Measurements from ENCODE around the gene C1QTNF9. TPM values are rescaled to one million over a fixed set of nuclear protein-coding genes. Genes with fewer than 3 reads are reported as not detected.
"Not testable (repeated sequence)": the region's sequence is repeated elsewhere in the genome, so short reads cannot be mapped to it uniquely, and the experiment has no call there.

The C1QTNF9 gene
- total RNA-seq, 3 donors from 2014 or later, result not detected

DNA sequence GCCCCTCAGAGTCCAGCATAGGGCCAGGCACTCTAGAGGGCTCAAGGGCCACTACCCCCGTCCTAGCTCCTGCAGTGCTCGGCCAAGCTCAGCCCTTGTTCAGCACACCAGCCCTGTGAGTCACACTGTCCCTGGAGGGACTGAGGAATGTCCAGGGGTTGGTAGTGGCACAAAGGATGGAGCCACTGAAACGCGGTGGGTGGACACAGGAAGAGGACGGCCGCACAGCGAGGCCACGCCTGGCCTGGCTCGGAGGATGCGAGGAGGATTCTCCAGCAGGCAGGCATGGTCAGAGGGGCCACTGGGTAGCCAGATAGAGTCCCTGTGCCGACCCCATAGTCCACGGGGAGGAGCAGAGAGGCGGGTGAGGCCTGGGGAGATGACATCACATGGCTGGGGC lies 45.7 kb downstream of the C1QTNF9 start:
- Mint-ChIP-seq H3K4me1 (ENCODE audit: low read depth) (no peaks in the 10 kb centered on the region), H3K27me3 (ENCODE audit: low read depth) (no peaks in the 10 kb centered on the region), H3K4me3 (no peak overlapping the region), H3K36me3 (ENCODE audit: insufficient read depth) (no peaks in the 10 kb centered on the region), H3K9me3 (no peaks in the 10 kb centered on the region)
- no peak for ATAC-seq
- DNase-seq, result no peak

DNA sequence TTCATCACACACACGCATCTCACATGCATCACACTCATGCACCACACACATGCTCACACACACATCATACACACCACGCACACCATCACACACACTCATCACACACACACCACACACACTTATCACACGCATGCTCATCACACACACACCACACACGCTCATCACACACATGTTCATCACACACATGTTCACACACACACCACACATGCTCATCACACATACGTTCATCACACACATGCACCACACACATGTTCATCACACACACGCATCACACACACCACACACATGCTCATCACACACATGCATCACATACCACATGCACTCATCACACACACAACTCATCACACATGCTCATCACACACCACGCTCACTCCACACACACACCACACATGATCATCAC lies 46.9 kb downstream of the C1QTNF9 start:
- no peak for ATAC-seq
- Mint-ChIP-seq H3K4me3 (no peak overlapping the region), H3K36me3 (ENCODE audit: insufficient read depth) (no peaks in the 10 kb centered on the region), H3K27me3 (ENCODE audit: low read depth) (no peaks in the 10 kb centered on the region), H3K4me1 (ENCODE audit: low read depth) (no peaks in the 10 kb centered on the region), H3K9me3 (no peaks in the 10 kb centered on the region)
- no peak for DNase-seq

DNA sequence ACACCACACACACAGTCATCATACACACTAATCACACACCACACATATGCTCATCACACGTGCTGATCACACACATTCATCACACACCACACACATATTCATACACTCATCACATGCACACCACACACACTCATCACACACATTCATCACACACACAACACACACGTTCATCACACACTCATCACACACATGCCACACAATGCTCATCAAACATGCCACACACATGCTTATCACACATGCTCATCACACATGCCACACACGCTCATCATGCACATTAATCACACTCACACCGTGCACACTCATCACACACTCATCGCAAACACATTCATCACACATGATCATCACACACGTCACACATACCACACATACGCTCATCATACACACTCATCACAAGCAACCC lies 47.5 kb downstream of the C1QTNF9 start:
- H3K4me3 Mint-ChIP-seq, result no peak overlapping the region
- no peaks in the 10 kb centered on the region for H3K27me3 Mint-ChIP-seq (ENCODE audit: low read depth)
- no peaks in the 10 kb centered on the region for H3K36me3 Mint-ChIP-seq (ENCODE audit: insufficient read depth)
- no peak for DNase-seq
- ATAC-seq, result no peak
- H3K9me3 Mint-ChIP-seq, result no peaks in the 10 kb centered on the region
- H3K4me1 Mint-ChIP-seq (ENCODE audit: low read depth), result no peaks in the 10 kb centered on the region

DNA sequence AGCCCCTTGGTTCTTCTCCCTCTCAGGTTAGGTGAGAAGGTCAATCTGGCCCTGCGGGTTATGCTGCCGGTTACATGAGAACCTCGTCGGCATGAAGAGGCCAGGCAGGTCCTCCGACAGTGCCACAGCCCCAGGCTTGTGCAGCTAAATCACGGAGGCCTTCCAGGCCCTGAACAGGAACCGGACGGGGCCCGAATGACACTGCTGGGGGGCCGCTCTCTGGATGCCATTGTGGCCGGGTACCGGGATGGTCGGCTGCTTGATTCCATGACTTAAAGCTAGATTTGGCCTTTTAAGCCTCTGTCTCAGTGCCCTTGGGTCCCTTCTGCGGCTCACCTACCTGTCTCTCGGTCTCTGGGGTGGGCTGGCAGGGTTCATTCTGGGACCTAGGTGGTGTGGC lies 48.4 kb downstream of the C1QTNF9 start:
- Mint-ChIP-seq H3K36me3 (ENCODE audit: insufficient read depth) (no peaks in the 10 kb centered on the region), H3K27me3 (ENCODE audit: low read depth) (no peaks in the 10 kb centered on the region), H3K4me3 (no peak overlapping the region), H3K9me3 (no peaks in the 10 kb centered on the region), H3K4me1 (ENCODE audit: low read depth) (no peaks in the 10 kb centered on the region)
- ATAC-seq (no peak), DNase-seq (no peak)

DNA sequence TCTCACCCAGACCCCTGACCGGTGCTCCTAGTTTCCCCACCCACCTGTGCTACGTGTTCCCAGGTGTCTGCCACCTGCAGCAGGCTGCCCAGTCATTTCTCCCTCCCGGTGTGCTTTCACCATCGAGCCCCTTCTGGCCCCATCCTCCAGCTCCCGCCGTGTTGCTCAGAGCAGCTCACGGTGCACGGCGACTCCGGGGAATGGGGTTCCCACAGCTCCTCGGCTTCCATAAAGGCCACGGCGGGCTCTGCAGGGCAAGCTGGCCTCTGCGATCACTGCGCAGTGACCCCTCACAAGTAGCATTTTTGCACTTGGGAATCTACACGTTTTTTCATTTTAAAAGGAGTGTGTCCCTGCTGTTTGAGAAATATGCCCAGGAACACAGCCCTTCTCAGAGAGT lies 49.5 kb downstream of the C1QTNF9 start:
- DNase-seq; H3K36me3 Mint-ChIP-seq (ENCODE audit: insufficient read depth); H3K4me1 Mint-ChIP-seq (ENCODE audit: low read depth); H3K4me3 Mint-ChIP-seq; ATAC-seq; H3K27me3 Mint-ChIP-seq (ENCODE audit: low read depth); H3K9me3 Mint-ChIP-seq: not testable (repeated sequence)

DNA sequence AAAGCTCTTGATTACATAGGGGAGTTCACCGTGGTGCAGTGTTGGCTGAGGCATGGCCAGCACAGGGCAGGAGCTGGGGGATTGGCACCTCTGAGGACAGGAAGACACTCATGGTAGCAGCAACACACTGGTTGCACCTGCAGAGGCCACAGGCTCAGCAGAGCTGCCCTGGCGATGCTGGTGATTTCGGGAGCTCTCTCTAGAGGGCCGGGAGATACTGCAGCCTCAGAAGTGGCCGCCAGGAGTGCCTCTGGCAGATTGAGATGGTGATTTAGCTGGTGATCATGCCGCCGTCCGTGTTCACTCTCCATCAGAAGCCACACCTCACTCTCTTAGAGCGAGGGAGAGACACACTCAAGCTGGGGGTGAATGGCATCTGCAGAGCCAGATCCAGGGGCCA lies 49.9 kb downstream of the C1QTNF9 start:
- H3K4me3 Mint-ChIP-seq; H3K36me3 Mint-ChIP-seq (ENCODE audit: insufficient read depth); H3K4me1 Mint-ChIP-seq (ENCODE audit: low read depth); H3K9me3 Mint-ChIP-seq; ATAC-seq; H3K27me3 Mint-ChIP-seq (ENCODE audit: low read depth); DNase-seq: not testable (repeated sequence)

DNA sequence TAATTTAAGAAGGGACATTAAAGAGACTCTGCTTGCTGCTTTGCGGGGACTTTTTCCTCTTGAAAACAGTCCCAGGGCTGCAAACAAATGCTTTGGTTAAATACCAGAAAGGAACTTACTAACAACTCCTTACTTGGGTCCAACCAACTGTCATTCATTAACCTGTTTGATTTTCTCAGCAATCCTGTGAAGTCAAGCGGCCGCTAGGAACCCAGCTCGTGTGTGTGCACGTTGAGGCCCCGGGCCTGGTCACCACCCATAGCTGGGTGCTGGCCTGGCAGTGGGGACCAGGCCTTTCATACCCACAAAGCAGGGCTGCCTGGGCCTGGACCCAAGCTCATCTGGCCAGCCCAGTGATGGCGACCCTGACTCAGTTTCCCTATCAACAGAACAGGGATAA lies 50.7 kb downstream of the C1QTNF9 start:
- Mint-ChIP-seq H3K9me3 (no peaks in the 10 kb centered on the region), H3K27me3 (ENCODE audit: low read depth) (no peaks in the 10 kb centered on the region), H3K4me3 (no peak overlapping the region)

DNA sequence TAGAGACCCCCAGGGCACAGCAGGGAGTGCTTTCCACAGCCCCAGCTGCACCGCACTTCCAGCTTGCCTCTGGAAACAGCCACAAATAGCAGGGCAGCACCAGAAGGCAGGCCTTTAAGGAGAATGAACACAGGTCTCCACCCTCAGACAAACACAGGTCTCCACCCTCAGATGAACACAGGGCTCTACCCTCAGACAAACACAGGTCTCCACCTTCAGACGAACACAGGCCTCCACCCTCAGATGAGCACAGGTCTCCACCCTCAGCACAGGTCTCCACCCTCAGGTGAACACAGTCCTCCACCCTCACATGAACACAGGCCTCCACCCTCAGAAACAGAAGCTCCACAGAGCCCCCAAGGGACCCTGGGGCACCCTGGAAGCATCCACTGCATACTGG lies 51.7 kb downstream of the C1QTNF9 start:
- Mint-ChIP-seq H3K4me1 (ENCODE audit: low read depth) (no peaks in the 10 kb centered on the region), H3K9me3 (no peaks in the 10 kb centered on the region), H3K27me3 (ENCODE audit: low read depth) (no peaks in the 10 kb centered on the region), H3K36me3 (ENCODE audit: insufficient read depth) (no peaks in the 10 kb centered on the region), H3K4me3 (no peak overlapping the region)
- no peak for ATAC-seq
- DNase-seq, result no peak

More for the DNA sequence above, 50.7 kb downstream of the C1QTNF9 start:
- Mint-ChIP-seq H3K36me3 (ENCODE audit: insufficient read depth) (no peaks in the 10 kb centered on the region), H3K4me1 (ENCODE audit: low read depth) (no peaks in the 10 kb centered on the region)
- DNase-seq, result no peak
- no peak for ATAC-seq

DNA sequence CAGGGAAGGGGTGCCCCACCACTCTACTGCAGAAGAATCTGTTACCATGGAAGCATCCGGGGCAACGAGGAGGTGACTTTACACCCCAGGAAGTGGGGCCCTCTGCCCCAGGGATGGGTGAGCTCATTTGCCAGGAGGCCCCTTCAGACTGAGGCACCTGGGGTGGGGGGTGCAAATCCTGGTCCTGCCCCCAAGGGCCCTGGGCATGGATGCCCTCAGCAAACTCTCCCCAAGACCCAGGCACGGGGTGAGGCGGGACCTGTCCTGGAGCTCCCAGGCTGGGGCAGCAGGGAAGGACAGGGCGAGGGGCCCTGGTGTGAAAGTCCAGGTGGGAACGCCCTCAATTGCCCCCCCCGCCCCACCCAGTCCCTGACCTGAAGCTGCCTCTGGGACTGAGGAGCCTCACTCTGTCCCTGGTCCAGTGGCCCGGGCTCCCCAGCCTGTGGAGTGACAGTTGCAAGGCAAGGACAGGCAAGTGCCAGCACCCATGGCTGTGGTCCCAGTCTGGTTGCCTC lies 52.5 kb downstream of the C1QTNF9 start:
- no peaks in the 10 kb centered on the region for H3K4me1 Mint-ChIP-seq (ENCODE audit: low read depth)
- DNase-seq (no peak), ATAC-seq (no peak)
- no peaks in the 10 kb centered on the region for H3K9me3 Mint-ChIP-seq
- H3K4me3 Mint-ChIP-seq, result no peak overlapping the region
- no peaks in the 10 kb centered on the region for H3K27me3 Mint-ChIP-seq (ENCODE audit: low read depth)
- no peaks in the 10 kb centered on the region for H3K36me3 Mint-ChIP-seq (ENCODE audit: insufficient read depth)

DNA sequence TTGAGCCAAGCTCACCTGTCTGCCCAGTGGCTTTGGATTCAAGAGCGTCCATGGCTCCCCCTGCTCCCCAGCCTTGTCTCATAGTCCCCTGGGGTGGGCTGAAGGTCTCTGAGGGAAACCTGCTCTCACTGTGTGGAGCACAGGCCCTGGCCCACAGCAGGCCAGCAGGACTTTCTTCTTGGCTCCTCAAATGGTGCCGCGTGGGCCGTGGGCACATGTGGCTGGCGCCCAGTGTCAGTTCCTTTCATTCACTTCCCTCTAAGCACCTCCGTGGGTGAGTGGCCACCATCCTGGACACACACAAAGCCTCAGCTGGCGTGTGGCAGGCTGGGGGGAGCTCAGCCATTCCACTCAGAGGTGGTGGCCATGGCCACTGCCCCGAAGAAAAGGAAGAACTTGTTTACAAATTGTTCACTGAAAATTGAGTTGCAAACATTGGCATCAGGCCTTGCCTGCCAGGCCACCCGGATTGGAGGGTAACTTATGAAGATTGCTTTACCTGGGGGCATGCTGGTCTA lies 53.1 kb downstream of the C1QTNF9 start:
- no peaks in the 10 kb centered on the region for H3K36me3 Mint-ChIP-seq (ENCODE audit: insufficient read depth)
- no peaks in the 10 kb centered on the region for H3K4me1 Mint-ChIP-seq (ENCODE audit: low read depth)
- ATAC-seq (no peak), DNase-seq (no peak)
- peaks cover under 1% of the 10 kb centered on the region for H3K27me3 Mint-ChIP-seq (ENCODE audit: low read depth)
- no peak overlapping the region for H3K4me3 Mint-ChIP-seq
- H3K9me3 Mint-ChIP-seq, result no peaks in the 10 kb centered on the region

DNA sequence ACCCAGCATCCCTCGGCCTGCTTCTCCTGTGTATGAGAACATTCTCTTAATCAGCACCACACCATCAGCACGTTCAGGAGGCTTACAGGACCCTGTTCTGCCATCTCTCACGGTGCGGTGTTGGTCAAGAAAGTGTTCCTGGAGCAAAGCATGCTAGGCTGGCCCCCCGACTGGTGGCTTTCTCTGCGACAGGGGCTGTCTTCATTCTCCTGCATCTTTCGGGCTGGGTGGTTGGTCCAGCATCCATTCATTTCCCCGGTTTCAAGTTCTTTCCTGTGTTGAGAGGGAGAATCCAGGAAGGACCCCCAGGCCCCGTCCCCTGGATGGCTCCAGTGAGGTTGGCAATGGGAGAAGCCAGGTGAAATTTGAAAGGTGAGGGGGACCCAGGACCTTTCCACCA lies 55.8 kb downstream of the C1QTNF9 start:
- H3K4me3 Mint-ChIP-seq, result no peak overlapping the region
- no peak for ATAC-seq
- no peaks in the 10 kb centered on the region for H3K4me1 Mint-ChIP-seq (ENCODE audit: low read depth)

DNA sequence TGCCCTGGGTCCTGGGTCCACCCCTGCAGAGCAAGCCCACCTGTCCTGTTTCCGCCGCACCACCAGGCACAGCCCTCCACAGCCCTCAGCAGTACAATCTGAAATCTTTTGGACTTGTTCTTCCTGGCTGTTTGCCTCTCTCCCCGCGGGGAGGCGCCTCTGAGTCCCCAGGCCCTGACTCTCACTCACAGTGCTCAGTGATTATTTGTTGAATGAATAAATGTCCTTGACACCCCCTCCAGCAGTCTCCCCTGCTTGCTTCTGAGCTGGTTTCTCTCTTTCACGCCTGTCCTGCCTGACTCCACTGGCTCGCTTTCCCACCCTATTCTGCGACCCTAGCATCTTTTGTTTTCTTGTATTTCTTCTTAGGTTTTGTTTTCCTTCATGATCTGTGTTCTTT lies 56.9 kb downstream of the C1QTNF9 start:
- not testable (repeated sequence) for H3K36me3 Mint-ChIP-seq (ENCODE audit: insufficient read depth); H3K9me3 Mint-ChIP-seq; DNase-seq; ATAC-seq; H3K4me3 Mint-ChIP-seq; H3K4me1 Mint-ChIP-seq (ENCODE audit: low read depth)
- peaks cover 11% of the 10 kb centered on the region for H3K27me3 Mint-ChIP-seq (ENCODE audit: low read depth)

More for the DNA sequence above, 55.8 kb downstream of the C1QTNF9 start:
- DNase-seq, result no peak
- no peaks in the 10 kb centered on the region for H3K9me3 Mint-ChIP-seq
- peaks cover 1% of the 10 kb centered on the region for H3K27me3 Mint-ChIP-seq (ENCODE audit: low read depth)
- H3K36me3 Mint-ChIP-seq (ENCODE audit: insufficient read depth), result no peaks in the 10 kb centered on the region

DNA sequence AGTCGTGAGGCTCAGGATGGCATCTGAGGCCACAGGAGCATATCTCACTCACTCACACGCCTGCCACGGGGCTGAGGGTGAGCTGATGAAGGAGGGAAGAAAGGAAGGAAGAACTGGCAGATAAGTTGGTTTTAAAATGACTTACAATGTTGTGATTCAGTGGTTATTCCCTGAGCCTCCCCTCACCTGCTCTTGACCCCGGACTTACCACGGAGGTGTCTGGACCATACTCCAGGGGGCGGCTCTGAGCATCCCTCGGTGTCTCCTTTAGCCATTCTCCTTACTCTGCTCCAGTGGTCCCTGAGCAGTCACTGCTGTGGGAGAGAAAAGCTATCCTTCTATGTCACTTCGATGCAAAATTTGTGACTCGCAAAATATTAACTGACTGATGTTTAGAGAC lies 61.9 kb downstream of the C1QTNF9 start:
- DNase-seq; ATAC-seq; H3K4me3 Mint-ChIP-seq; H3K9me3 Mint-ChIP-seq; H3K4me1 Mint-ChIP-seq (ENCODE audit: low read depth); H3K36me3 Mint-ChIP-seq (ENCODE audit: insufficient read depth): not testable (repeated sequence)
- peaks cover 14% of the 10 kb centered on the region for H3K27me3 Mint-ChIP-seq (ENCODE audit: low read depth)
